ENCODE measurements around the gene TNS1.

The TNS1 gene

GRCh38 chr2:217842017-217842416 is 160.8 kb downstream of the TNS1 start:
- no peak for DNase-seq

DNA sequence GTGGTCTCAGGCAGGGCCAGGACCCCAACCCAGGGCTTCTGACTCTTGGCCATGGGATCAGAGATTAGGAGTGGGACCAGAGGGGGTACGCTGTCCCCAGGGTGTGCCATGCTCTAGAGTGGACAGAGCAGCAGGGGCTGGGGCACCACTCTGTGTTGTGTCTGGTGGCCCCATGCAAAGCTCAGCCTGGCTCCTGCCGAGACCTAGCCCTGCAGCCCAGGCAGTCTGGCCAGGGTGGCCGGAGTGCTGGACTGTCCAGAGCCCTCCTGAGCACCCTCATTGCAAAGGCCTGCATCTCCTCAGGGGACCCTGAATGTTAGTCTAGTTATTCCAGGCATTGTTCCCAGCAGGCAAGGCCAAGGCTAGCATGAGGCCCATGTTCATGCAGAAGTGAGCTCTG is 162.3 kb downstream of the TNS1 start:
- DNase-seq, result no peak

DNA sequence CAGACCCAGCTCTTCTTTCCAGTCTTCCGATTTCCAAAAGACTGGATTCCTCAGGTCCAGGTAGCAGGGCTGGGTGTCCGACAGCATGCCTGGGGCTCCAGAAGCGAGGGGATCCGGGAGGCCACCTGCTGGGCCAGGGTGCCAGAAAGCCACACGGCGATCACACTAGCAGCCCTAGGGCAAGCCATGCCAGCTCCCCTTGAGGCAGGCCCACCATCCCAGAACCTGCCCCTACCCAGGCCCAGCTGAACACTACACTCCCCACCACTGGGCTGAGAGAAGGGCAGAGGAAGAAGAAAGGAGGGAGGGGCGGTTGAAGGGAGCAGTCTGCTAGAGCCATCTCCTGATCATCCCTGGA is 163.1 kb downstream of the TNS1 start:
- no peak for DNase-seq

- no peak for DNase-seq
These were observed 163.6 kb downstream of the TNS1 start for GRCh38 chr2:217839073-217839749.

GRCh38 chr2:217838409-217838831 is 164.4 kb downstream of the TNS1 start:
- DNase-seq, result no peak

GRCh38 chr2:217837530-217837929 is 165.3 kb downstream of the TNS1 start:
- no peak for DNase-seq

DNA sequence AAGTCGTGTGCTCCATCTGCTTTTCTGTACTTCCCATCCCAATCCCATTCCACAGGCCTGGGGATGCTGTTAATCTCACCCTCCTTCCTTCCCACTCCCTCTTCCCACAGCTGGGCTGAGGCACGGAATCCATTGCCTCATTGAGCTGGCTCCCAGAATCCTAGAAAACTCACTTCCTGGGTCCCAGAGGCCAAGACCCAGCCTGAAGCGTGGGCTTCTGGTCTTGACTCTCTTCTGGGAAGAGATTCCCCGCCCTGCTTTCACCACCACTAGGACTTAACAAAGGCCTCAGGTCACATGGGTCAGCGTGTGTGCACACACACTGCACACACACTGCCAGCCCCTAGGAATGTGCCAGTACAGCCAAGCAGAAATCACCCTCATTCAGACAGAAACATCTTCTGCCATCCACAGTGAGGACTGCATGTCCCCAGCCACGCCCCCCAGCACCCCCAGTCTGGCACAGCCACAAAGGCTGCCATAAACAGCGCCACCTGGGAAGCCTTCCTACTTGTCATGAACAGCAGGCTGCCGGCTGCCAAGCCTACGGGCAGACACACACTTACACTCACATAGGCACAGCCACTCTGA is 165.8 kb downstream of the TNS1 start:
- no peak for DNase-seq

GRCh38 chr2:217835931-217836891 is 166.6 kb downstream of the TNS1 start:
- DNase-seq, result no peak

GRCh38 chr2:217834744-217835513 is 167.9 kb downstream of the TNS1 start:
- DNase-seq, result no peak

DNA sequence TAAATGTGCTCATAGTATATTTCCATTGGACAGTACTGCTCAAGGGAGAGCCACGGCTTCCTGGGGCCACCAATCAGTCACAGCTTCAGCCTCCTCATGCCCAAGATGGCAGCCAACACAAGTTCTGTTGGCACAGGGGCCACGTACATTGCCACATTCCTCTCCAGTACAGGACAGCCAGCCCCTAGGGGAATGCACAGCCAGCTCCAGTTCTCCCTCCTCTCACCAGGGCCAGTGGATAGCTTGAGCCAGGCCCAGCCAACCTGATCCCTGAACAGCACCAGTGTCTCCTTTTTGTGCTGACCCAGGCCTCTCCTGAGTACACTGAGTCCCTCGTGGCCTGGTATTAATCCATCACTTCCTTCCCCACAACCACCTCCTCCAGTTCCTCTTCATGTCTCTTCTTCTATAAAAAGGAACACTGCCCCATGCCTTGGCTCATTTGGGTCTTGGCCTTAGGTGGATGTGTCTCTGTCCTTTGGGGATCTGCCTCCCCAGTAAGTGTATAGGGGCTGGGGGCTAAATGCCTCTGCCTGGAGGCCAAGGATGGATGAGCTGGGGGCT is 168.7 kb downstream of the TNS1 start:
- DNase-seq, result no peak

- DNase-seq, result no peak
These were observed 169.4 kb downstream of the TNS1 start for GRCh38 chr2:217833439-217833838.

GRCh38 chr2:217832987-217833386 is 169.8 kb downstream of the TNS1 start:
- DNase-seq, result no peak

- no peak for DNase-seq
These were observed 170.7 kb downstream of the TNS1 start for GRCh38 chr2:217832115-217832514.

GRCh38 chr2:217831306-217831705 is 171.5 kb downstream of the TNS1 start:
- no peak for DNase-seq

DNA sequence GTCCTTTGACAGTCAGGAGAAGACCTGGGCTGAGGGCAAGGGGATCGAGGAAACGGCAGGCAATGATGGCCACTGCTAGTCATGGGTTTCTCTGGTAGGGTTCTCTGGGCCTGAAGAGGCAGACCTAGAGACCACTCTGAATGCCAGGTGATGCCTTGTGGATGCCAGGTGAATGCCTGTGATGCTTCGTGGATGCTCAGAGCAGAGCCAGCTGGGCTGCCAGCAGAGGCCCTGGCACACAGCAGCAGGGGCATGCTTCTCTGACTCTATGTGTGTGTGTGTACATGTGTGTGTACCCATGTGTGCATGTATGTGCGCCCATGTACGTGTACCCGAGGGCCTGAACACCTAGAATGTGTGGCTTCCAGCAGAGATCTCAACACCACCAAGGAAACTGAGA is 172.0 kb downstream of the TNS1 start:
- DNase-seq, result no peak

GRCh38 chr2:217830061-217830460 is 172.7 kb downstream of the TNS1 start:
- DNase-seq, result no peak

GRCh38 chr2:217829420-217829819 is 173.4 kb downstream of the TNS1 start:
- no peak for DNase-seq

GRCh38 chr2:217828336-217828735 is 174.5 kb downstream of the TNS1 start:
- DNase-seq, result no peak

DNA sequence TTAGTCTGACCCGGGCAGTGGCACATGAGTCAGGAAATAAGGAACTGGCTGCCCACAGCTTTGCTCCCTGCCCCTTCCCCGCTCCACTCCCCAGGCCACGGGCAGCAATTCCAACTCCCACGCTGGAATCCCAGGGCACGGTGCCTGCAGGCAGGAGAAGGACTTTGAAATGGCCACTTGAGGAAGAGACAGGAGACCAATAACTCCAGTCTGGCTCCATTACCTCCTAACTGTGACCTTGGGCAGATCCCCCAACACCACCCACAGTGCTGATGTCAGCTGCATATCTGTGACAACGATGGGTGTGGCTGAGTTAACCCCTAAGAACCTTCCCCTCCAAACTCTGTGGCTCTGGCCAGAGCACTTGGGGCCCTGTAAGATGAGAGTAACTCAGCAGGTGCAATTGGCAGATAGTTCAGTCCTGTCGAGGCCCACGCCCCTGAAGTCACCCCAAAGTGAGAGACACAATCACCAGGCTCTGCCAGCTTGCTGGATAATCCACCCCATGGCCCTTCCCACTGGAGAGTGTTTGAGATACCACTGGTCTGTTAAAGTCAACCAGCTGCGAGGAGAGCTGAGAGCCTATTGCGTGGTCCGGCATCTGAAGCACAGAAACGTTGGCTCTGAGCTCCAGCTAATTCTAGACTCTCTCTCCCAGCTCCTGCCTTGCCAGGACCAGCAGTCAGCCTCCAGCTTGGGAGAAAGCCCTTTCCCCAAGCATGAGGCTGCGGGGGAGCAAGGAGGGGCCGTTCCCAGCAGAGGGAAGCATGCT is 175.2 kb downstream of the TNS1 start:
- no peak for DNase-seq

GRCh38 chr2:217826991-217827390 is 175.8 kb downstream of the TNS1 start:
- DNase-seq, result no peak

GRCh38 chr2:217826520-217826919 is 176.3 kb downstream of the TNS1 start:
- no peak for DNase-seq
